Embryonic facial prominence (tissue), 1 donor: ENCODE data around the gene MFAP4.

Experiments used
- DNase-seq: peaks from one replicate; pipeline ENCODE4 v3.0.0-alpha.2; 2016; ENCODE audit errors: extremely low spot score

The MFAP4 gene

DNA sequence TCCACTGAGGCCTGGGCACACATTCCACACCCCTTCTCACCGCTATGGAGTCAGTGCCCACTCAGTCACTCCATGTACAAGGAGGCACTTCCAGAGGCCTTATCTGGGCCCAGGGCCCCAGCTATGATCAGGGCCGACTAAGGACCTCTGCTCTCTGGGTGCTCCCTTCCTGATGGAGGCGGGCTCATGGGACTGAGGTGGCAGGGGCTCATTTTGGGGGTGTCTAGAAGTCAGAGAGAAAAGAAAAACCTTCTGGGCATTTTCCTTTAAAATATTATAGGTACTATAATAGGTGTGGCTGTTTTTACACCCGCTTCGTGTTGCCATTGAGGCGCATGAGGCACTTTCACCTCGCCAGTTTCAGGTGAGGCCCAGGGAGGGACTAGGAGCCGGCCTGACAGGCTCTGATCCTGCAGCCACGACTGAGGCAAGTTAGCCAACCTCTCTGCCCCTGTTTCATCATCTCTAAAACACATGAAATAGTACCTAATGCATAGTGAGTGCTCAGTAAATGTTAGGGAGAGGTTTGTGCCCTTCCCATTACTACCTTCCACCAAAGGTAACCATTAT lies 38.8 kb downstream of the MFAP4 start:
- DNase-seq = no peak

DNA sequence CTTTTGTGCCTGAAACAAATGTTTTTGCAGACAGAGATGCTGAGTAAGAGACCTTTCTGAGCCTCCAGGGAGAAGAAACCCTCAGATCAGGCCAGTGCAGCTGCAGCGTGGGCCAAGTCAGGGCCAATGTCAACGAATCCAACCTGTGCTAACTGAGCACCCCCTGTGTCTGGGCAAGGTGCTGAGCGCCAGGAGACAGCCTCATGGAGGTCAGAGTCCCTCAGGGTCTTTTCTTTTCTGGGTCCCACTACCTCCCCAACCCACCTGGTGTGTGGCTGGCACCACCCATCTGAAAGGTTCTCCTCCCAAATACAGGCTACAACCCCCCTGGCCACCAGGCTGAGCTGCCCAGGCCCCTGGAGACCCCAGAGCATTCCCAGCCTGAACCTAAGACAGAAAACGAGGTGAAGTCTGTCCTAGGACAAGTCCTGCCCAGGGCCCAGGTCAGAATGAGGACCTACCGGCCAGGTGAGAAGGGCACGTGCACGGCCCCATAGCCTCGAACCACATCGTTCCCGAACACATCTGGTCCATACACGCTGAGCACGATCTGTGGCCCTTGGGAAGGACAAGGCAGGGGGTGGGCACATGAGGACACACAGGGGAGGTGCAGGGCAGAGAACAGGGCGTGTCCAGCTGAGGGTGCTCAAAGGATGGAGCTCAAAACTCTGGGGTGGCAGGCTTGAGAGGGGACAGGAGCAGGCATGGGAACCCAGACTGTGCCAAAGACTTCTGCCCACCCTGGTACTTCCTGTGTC lies 39.5 kb downstream of the MFAP4 start:
- no peak for DNase-seq

DNA sequence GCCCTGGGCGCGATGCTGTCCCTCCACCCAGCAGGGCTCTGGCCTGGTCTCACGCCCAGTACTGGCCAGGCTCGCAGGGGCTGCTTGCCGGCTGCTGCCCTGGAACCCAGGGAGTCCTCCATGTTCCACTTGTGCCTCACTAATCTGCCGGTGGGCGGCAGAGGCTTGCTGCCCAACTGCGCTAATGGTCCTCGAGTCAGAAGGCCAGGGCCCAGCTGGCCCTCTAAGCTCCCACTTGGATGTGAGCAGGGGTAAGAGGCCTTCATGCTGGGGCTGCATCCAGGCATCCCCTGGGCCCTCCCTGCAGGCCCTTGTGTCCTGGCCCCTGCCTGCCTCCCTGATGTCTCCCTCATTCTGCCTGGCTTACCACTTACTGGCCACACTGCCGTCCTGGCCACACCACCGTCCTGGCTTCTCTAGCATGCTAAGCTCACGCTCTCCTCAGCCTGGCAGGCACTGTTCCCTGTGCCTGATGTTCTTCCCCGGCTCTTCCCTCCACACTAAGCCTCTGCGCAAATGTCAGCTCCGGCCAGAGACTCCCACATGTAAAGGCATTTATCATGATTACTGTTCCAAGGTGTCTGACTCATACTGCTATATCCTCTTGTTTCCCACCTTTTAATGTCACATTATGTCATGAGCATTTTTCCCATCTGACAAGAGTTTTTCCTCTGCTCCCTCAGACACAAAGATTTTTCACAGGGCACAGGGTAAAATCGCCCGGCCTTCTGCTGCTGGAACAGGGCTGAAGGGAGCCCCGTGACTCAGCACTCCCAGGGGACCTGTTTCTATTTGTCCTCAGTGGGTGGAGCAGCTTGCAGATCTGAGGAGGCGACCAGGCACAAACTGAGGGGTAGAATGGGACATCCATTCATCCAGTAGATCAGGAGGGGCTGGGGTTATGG lies 40.4 kb downstream of the MFAP4 start:
- no peak for DNase-seq

DNA sequence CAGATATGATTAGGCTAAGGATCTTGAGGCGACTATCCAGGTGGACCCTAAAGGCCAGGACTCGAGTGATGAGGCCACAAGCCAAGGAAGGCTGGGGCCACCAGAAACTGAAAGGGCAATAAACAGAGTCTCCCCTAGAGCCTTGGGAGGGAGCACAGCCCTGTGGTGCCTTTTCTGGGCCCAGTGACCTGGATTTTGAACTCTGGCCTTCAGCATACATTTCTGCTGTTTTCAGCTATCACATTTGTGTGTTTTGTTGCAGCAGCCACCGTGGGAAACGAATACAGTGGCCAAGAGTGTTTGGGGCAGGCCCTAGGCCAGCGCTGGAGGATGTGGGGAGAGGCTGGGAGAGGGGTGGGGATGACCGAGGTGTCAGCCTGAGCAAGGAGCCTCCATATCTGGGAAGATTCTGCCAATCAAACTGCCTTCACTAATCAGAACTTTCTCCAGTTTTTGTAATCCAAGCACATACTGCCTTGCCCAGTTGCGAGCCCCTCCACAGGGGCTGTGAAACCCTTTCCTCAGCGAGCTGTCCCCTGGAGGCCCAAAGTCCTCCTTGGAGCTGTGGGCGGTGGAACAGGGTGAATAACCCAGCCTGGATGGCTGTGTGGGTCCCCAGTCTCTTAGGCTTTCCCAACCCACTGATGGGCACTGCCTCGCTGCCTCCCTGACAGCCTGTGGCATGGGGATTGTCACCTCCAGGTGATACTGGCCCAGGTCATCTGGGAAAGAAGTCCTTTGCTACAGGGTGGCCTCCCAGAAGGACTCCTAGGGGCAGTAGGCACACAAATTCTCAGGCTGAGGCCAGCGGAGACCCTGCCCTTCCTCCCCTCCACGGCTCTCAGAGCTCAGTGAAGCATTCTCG lies 41.3 kb downstream of the MFAP4 start:
- no peak for DNase-seq

DNA sequence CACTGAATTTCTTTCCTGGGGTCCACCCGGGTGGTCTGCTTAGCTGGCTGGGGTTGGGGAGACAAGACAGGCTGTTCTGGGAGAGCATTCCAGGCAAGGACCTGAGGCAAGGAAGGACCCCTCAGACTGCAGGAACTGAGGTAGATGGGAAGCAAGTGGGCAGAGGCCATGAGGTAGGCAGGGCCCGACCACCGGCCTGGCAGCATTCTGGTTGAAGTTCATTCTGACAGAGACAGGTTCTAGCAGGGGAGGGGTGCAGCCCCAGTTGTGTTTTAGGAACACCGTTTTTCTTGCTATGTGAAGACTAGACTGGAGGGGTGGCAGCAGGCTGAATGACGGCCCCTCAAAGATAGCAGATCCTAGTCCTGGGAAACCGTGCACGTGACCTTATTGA lies 41.9 kb downstream of the MFAP4 start:
- DNase-seq = no peak

DNA sequence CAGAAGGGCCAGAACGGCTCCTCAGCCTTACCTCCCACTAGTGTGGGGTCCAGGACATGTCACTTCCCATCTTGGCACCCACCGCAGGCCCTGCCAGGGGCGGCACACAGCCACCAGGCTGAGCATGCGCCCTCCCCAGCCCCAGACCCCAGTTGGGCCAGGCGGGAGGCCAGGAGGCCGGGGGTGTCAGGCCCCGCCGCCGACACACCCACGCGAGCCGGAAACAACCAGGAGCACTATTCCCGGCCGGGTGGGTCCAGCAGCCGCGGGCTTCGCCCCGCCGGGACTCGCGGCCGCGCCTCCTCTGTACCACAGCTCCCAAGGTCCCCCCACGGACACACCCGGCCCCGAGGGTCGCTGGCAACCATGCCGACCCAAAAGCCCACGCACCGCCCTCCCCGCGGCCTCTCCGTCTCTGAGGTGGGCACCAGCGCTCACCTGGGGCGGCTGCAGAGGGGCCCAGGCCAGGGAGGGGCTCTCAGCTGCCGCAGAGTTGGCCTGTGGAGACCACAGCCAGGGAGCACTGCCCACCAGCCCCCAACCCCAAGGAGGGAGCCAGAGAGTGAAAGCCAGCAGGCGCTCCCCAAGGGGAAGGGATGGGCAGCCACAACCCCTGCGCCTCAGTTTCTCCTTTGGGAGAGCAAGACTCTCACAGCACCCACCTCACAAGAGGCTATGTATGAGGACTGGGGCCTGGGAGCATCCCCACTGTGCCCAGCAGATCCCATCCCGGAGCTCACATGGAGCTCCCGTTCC lies 42.5 kb downstream of the MFAP4 start:
- DNase-seq = no peak

DNA sequence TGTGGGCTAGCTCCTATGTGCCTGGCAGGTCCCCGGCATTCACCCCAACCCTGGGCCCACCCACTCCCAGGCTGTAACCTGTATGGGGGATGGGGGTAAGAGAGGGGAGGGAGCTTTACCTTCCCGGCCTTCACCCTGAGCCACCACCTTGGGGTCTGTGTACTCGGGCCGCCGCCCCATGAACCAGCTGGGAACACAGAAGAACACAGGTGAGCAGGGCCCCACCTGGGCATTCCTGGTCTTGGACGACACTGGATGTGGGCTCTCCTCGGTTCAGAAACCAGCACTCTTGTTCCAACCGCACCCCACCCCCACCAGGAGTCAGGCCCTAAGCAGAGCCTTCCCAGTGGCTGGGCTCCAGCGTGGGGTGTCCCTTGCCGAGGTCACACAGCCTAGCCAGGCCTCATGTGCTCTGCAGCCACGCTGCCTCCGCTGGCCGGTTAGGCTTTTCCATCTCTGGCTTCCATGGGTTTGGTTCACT lies 43.3 kb downstream of the MFAP4 start:
- DNase-seq = no peak

DNA sequence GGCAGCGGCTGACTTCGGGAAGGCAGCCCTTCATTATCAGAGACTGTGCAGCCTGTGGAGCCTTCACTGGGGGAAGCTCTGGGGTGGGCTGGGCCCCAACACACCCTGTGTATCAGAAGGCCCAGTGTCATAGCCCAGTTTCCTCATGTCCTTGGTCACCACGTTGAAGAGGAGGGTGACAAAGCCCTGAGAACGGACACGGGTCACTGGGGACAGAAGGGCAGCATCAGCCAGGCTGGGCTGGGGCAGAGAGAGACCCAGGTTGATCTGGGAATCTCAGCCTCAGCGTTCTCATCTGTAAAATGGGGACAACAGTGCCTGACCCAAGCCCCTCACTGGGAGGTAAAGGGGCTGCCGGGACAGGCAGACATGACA lies 43.7 kb downstream of the MFAP4 start:
- no peak for DNase-seq

DNA sequence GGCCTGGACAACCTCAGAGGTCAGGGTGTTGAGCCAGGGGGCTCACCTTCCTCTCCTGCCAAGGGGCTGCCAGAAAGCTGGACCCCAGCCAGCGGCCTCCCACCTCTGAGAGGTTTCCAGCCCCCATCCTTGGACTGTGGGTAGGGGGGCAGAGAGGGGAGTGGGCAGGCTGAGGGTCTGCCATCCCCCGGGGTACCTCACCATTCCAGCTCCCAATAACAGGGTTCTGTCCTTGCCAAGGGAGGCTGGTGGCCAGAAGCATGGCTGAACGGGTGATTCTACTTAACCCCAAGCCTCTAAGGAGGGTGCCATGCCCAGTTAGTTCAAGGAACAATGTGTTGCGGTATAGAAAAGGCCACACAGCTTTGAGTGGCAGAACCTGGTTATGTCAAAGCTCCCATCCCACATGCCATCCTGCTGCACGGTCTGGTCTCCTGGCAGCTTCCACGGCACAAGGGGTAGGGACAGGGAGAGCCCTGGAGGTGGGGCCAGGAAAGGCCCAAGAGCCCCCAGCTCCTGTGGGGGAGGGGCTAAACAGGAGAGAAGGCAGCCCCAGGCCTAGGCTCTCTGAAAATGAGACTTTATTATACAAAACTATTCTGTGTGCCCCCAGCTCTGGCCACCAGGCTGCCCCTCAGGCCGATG lies 44.3 kb downstream of the MFAP4 start:
- DNase-seq = no peak

DNA sequence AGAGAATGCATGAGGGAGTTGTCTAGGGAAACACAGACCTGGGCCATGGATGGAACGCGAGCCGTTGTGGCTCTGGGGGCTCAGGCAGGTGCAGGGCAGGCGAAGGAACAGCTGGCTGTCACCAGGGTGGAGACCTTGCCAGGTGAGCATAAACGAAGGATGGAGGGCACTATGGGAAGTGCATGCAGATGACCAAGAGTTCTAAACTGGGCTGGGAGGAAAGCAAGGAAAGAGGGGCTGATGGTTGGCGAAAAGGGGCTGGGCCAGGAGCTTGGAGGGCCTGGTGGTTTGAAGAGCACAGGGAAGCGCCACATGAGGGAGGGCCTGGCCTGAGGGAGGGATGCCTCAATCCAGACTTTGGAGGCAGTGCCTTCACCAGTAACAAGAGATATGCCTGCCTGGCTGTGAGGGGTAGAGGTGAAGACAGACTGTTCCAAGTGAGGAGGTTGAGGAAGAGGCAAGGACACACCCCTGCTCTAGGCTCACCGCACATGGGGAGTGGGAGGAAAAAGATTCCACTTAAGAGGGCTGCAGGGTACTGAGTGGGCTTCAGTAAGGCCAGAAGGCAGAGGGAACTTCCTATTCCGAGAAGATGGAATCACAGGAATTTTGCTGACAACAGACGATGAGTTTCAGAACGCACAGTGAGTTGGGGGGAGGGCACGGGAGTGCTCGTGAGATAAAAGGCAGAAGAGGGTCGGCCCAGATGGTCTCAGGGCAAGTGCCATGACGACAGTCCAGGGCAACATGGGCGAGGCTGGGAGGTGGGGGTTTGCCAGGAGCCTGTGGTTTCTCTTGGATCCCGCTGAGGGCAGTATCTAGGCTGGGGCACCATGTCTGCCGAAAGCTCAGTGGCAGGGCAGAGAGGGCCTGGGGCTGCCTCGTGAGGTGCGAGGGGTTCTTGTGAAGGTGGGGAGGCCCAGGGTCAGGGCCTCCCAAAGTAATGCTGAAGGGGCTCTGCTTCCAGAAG lies 45.1 kb downstream of the MFAP4 start:
- DNase-seq = no peak

DNA sequence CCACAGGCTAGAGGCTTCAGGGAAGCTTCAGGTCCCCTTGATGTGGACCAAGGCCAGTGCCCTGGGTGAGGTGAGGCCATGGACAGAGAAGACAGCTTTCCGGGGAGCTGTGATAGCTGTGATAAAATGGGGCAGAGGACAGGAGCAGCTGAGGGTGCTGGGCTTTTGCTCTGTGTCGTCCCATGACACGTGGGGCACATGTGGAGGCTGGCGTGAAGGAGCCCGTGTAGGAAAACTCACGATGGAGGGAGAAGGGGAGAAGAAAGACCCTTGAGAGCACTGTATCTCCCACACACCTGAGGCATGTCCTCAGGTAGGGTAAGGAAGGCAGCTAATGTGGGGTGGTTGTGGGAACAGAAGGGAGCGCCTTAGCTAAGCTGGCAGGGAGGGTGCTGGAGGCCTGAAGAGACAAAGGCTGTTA lies 45.8 kb downstream of the MFAP4 start:
- no peak for DNase-seq

DNA sequence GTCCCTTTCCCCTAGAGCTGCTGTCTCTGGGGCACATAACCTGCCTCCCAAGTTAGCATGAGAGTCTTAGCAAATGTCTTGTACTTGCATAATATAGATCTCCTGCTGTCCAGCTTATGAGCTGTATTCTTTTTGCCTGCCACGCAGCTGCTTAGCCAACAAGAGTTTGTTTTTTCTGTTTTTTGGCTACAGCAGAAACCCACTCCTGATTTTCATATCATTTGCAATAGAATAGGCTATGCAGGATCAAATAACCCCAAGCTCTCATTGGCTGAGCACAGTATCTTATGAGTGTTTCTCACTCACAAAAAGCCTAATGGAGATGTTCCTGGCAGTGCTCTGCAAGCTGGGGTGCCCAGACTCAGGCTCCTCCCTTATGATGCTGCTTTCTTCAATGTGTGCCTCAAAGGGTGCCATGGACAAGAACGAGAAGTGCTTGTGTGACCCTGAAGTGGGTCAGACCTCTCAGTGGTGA lies 47.6 kb downstream of the MFAP4 start:
- no peak for DNase-seq

DNA sequence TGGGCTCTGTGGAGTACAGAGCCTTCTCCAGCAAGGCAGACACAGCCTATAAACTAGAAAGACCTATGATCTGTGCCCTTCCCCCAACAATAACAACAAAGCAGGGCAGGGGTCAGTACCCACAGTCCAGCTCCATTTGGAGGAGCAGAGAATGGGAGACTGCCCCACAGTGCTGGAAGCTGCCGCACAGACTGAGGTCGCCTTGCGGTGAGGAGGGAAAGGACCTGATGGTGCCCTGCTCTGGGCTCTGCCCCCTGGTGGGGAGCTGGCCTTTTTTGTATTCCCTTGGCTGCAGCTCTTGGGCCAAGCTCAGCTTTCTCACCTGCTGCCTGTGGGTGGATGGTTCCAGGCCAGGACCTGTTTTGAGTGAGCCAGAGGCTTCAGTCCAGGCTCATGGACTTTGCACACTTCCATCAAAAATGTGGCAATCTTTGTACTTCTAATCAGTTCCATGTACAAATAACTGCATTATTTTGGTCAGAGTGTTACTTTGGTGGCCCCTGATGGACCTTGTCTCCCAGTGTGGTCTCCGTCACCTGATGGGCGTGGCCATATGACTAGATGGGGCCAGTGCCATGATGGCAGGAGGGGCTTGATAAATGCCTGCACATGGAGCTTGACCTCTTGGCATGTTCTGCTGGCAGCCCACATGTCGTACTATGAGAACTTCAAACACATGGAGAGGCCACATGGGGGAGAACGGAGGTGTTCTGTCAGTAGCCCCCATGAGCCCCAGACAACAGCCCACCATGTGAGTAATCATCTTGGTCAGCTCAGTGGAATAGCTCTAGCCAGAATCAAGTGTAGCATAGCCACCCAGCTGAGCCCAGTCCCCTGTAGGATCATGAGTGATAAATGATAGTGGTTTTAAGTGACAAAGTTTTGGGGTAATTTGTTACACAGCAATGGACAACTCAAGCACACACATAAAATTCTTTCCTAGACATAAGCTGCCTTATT lies 48.7 kb downstream of the MFAP4 start:
- DNase-seq = no peak

DNA sequence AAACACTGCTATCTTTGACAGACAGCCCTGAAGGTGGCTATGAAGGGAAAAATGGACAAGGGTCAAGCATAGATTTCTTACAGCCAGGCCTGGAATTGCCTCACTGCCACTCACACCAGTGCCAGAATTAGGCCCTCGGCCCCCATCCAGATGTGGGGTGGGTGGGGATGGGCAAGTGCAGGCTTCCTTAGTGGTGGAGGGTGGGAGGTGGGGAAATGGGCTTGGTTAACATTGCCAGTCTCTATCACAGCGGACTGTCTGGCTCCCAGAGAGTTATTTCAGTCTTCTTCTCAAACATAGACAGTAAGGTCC lies 49.3 kb downstream of the MFAP4 start:
- no peak for DNase-seq

DNA sequence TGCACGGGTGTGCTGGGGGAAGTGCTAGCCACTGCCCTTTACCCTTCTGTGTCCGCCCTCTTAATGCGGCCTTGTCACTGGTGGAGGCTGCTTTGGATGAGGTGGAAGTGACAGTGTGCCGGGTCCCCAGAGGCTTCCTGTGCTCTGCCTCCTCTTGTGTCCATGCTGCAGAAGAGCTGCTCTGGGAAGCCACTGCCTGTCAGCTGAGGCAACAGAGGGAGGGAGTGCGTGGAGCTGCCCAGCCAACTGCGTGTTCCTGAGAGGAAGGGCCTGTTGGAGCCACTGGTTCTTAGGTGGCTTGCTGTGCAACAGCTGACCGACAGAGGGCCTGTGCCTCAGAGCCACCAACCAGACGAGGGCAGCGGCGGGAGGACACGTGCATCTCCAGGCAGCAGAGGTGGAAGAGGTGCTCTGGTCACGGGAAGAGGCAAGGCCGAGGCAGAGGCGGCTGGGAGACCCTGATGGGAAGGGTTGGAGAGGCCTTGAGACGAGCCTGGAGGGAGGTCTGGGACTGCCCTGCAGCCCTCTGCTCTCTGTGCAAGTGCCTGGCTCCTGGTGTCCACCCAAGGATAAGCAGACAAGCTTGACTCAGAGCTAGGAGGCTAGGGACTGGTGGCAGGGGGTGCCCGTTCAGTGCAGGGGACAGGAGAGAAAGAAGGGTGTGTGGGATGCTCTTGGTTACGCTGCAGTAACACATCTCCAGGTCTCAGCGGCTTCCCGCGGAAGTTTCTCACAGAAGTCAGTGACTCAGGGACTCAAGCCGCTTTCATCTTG lies 49.9 kb downstream of the MFAP4 start:
- no peak for DNase-seq

DNA sequence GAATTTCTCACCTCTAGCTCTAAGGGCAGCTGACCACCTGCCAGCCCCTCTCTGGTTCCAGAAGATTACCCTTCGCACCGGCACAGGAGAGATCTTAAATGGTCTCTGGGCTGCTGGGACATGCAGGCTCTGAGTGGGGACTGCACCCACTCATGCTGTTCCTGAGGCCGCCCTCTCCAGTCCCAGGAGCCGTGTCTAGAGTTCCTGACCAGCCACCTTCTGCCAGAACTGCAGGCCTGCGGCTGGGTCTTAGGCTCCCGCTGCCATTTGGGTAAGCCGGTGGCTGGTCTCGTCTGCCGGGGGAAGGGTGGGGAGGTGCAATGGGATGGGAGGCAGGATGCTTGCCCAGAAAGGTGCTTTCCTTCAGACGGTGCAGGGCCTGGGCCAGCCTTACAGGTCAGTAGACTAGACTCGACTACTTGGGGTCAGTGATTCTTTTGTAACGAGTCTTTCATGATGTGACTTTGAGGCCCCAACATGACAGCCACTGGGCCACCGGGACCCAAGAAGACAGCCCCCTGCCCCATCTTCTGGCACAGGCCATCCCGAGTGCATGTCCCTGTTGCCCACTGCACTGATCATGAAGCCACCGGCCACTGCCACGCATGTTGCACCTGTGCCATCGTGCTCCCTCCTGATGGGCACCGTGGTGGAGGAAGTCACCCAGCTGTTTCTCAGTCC lies 50.9 kb downstream of the MFAP4 start:
- no peak for DNase-seq

DNA sequence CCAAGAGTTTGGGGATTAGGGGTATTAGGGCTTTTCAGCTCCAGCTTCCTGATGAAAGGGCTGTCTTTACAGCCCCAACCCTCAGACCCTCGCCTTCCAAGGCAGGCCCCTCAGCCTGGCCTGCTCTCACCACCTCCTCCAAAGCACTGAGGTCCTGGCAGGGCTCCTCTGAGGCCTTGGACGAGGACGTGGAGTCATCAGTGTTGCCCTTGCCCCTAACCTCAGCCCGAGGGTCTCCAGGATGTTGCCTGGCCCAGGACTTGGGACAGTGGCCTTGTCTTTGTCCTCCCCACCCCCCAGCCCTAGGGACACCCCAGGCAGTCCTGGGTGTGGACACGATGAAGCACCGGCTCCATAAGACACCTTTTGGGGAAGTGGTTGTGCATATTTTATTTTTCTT lies 52.7 kb downstream of the MFAP4 start:
- DNase-seq = no peak
